Activated T-cell treated with anti-CD3 and anti-CD28 coated beads for 48 hours (primary cell): ENCODE results near the gene FAM118A.
A peak's percentile ranks its signal among the peaks of the same experiment; 100 is the strongest.
"Not testable (repeated sequence)": the region's sequence is repeated elsewhere in the genome, so short reads cannot be mapped to it uniquely, and the experiment has no call there.

Experiments used
- DNase-seq: peaks from one replicate; pipeline ENCODE4 v3.0.0-alpha.2; 2020; ENCODE audit warnings: low read depth

The FAM118A gene

DNA sequence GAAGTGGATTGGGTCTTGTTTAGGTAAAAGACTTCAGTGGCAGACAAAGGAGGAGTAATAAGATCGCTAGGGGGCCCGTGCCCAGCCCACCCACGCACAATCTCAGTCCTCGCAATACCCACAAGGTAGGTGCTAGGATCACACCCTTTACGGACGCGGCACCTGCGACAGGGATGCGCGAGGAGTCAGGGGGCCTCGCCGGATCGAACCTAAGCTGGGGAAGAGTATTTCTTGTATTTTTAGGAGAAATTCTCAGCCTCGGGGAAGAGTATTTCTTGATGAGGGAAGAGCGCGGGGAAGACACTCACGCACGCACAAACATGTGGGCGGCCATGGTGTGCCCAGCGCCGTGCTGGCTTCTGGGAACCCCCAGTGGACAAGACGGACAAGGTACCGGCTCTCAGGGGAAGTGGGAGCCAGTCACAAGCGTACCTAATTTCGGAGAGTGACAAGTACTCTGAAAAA lies 745 bp upstream of the FAM118A start:
- DNase-seq, result no peak

DNA sequence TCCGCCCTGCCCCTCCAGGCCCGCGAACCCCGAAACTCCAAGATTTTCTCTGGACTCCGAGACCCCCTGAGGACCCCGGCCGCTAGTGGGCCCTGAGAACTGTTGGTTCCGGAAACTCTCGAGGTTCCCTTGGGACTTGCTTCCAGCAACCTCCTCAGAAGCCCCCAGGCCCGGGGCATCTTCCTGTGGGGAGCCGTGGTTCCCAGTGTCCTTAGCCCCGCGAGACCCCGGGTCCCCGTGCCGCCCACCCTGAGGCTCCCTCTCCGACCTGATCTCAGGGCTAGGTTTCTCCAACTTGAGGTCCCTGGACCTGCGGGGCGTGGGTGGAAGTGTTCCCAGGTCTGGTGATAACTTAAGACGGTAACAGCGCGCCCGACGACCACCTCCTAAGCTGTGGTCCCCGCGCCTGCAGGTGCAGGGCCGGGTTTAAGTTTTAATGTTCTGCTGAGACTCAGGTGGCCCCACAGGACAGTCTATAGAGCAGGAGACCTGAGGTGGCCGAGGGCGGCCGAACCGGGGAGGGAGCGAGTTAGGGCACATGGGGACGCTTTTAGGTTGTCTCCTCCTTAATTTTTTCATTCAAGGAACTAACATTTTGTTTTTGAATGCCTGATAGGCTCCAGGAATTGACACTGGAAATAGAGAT lies 720 bp downstream of the FAM118A start:
- DNase-seq, result no peak

DNA sequence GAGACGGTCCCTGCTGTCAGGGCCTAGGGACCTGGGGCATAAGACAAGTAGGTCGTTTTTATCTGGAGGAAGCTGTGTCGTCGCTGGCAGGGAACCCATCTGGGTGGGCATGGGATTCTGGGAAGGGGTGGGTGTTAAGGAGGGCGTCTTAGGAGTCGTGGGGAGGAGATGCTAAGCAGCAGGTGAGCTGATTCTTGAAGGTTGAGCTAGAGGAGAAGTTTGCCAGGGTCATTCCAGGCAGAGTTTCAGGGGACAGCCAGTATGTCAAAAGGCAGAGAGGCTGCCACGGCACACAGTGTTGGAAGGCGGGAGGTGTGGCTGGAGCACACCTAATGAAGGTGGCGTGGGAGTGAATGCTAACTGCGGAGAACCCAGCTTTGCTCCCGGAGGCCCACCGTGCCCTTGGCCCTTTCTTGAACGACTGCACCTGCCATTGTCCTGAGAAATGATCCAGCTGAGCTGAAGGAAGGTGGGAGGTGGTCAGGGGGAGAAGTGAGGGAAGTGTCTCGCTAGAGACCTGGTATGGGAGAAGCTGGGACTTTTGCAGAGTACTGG lies 1.3 kb downstream of the FAM118A start:
- no peak for DNase-seq

DNA sequence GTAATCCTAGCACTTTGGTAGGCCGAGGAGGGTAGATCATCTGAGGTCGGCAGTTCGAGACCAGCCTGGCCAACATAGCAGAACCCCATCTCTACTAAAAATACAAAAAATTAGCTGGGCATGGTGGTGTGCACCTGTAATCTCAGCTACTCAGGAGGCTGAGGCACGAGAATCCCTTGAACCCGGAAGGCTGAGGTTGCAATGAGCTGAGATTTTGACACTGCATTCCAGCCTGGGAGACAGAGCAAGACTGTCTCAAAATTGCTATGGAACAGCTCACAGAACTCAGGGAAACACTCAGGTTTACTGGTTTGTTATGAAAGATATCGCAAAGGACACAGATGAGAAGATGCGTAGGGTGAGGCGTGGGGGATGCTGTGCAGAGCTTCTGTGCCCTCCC lies 2.7 kb downstream of the FAM118A start:
- DNase-seq, result no peak

DNA sequence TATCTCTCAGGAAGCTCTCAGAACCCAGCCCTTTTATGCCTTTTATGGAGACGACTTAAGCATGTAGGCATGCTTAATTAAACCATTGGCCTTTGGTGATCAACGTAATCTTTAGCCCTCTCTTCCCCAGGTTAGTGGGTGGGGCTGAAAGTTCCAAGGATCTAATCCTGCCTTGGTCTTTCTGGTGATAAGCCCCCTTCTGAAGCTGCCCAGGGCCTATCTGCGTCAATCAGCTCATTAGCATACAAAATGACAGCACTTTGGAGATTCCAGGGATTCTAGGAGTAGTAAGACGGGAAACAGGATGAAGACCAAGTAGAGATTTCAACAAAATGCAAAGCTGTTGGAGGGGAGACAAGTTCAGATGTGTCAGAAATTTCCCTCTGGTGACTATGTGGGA lies 3.1 kb downstream of the FAM118A start:
- no peak for DNase-seq

DNA sequence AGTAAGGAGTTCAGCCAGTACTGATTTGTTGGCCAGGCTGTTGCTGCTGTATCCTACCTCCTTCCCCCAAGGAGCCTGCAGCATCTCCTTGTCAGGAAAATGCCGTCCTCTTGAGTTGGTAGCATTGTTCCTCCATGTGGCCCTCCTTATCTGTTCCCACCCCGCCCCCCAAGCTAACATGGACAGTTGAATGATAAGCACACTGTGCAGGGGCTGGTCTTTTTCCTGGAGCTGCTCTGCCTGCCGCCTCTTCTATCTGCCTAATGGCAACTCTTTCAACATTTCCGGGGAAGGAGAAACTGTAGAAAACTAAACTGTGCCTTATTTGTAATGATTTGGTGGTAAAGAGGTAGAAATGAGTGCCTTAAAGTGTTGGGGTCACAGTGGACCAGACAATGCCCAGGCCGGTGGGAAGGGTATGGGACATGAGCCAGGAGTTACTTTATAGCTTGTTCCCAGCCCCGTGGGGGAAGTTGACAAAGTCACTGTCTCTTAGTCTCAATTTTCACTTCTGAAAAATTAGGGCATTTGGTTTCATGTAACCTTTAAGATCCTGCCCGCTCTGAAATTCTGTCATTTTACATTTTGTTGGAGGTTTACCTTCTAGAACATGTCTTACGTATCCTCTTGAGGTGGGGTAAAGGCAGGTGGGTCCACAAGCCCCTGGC lies 4.5 kb downstream of the FAM118A start:
- DNase-seq, result no peak

DNA sequence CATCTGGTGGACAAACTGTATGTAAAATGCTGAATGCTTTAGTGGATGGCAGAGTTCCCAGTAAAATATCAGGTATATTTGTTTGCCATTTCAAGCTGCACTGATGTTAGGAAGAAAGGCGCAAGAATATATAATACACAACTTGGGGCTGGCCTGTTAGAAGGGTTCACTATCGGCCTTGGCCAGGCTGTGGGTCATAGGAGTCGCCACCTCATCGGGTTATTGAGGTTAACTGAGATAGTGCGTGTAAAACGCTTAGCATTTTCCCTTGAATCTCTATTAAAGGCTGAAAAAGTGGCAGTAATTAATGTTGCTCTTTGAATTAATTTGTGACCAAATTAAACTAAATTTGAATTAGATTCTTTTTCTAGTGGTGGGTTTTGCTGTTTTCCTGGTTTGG lies 5.1 kb downstream of the FAM118A start:
- no peak for DNase-seq

DNA sequence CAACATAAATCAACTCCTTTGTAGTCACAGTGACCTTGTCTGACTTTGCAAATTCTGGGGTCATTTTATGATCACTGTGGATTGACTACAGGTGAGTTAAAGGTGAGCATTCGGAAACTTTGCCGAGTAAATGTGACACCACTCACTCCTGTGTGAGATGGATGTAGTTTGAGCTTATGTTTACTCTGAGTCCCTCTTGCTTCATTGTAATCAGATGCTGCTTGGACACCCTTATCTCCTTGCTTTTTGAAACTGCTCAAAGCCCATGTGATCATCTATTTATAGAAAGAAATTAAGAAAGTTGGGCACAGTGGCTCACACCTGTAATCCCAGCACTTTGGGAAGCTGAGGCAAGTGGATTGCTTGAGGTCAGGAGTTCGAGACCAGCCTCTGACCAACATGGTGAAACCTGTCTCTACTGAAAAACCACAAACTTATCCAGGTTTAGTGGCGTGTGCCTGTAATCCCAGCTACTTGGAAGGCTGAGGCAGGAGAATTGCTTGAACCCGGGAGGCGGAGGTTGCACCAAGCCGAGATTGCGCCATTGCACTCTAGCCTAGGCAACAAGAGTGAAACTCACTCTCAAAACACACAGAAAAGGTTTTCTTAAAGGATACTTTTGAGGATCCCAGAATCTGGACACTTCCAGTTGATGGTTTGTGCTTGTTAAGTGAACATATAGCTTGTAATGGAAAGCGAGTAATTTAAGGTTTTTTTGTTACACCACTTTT lies 7.2 kb downstream of the FAM118A start:
- no peak for DNase-seq

DNA sequence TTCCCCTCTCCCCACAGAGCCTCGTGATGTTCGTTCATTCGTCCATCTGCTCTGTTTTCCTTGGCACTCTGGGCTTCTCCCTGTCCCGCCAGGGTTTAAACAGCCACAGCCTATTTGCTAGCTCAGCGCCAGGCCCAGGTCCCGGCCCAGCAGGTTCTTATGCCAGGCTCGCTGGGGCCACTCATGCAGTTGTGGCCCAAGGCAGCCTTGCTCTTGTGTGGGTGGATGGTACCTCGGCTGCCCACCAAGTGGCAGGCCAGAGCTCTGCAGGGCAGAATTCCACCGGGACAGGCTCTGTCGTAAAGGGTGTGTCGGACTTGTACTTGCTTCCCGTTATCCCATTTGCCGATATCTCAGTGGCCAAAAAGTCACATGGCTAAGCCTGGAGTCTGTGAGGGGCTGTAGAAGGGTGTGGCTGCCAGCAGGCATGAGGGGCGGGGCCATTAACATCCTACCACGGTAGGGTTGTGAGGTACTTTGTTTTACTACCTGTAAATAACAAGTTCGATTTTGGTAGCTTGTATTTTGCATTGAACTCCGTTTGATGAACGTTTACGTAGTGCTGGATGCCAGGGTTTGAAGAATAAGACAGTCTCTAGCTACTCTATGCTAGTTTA lies 7.9 kb downstream of the FAM118A start:
- no peak for DNase-seq

DNA sequence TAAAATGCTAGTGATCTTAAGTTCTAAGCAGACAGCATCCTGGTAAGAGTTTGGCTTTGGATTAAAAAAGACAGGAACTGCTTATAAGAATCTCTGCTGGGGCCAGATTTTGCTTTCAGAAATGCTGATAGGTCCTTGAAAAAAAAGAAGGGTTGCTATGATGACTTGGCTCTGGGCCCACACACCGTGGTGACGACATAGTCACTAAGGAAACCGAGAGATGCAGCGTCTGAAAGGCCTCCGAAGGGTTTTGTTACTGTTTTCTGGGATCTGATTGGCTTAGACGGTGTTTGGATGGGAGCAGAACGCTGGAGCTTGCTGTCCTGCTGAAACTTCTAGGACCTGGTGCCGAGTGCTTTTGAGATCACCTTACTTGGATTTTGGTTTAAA lies 8.4 kb downstream of the FAM118A start:
- peak; percentile 73 for DNase-seq

DNA sequence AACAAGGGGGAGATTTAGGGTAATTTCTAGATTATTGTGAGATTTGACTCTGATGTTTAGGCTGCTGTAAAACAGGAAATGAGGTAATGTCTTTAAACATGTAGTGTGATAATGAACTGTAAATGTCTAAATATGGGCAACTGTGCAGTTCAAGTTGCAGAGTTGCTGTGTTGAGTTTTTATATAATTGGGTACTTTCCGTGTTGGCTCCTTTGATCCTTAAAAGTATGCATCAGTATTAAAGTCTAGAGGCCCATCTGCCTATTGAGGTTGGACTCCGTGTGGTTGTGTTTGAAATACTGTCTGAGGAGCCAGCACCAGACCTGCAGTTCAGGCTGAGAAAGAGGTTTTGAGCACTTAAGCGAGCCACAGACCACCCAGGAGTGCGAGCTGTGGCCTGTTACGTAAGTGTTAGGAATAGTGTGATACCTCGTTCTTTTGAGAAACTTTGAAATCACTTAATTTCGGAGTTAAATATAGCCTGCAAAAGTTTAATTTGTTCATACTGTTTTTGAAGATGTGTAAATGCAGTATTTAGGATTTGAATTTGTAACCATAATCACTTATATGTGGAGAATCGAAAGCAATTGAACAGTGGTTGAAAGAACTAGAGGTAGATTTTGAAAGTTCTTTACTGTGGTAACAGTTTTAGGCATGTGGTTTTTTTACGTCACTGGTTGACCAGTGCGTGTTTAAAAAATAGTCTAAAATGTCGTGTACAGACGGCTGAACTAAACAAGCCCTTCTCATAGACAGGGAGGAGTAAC lies 9.0 kb downstream of the FAM118A start:
- no peak for DNase-seq

DNA sequence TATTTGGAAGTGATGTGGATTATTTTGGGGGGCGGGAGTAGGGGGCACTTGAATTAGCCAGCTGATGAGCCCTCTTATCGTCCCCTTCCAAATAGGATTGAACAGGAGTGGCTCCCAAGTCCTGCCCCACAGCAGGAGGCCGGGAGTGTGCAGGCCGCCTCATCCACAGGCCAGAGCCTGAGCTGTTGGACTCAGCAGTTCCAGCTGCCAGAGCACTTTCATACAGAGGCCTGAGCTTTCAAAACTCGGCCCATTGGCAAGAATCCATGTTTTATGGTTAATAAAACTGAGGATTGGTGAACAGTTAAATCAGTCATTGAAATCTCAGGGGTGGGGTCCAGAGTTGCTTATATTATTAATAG lies 9.6 kb downstream of the FAM118A start:
- no peak for DNase-seq

DNA sequence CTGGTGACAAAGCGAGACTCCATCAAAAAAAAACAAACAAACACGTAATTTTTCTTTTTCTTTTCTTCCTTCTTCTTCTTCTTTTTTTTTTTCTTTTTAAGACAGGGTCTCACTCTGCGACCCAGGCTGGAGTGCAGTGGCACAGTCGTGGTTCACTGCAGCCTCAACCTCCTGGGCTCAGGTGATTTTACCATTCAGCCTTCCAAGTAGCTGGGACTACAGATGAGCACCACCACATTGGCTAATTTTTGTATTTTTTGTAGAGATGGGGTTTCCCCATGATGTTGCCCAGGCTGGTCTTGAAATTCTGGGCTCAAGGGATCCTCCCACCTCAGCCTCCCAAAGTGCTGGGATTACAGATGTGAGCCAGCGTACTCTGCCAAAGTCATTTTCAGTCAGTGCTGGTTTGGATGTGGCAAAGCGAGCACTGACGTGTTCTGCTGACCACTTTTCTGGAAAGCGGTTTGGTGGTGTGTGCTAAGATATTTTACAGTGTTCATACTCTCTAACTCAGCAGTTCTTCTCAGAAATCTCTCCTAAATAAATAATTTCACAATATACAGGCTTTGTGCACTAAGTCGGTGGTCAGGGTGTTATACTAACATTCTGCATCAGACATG lies 10.7 kb downstream of the FAM118A start:
- DNase-seq, result no peak

DNA sequence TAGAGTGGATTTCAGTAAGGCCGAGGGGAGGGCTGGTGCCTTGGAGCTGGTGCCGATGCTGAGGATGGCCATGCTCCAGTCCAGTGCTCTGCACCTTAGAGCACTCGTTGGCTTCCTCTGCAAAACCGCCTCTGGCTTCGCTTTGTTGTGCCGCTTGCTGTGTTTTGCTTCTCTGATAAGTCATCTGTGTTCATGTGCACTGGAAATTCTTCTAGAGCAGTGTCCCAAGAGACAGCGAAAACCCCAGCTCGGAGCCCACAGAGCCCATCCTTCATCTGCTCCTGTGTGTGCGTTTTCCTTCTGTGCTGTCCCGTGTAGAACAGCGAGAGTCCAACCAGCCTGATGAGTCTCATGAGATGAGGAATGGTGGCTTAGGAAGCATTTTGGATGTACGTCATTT lies 12.1 kb downstream of the FAM118A start:
- DNase-seq, result no peak

DNA sequence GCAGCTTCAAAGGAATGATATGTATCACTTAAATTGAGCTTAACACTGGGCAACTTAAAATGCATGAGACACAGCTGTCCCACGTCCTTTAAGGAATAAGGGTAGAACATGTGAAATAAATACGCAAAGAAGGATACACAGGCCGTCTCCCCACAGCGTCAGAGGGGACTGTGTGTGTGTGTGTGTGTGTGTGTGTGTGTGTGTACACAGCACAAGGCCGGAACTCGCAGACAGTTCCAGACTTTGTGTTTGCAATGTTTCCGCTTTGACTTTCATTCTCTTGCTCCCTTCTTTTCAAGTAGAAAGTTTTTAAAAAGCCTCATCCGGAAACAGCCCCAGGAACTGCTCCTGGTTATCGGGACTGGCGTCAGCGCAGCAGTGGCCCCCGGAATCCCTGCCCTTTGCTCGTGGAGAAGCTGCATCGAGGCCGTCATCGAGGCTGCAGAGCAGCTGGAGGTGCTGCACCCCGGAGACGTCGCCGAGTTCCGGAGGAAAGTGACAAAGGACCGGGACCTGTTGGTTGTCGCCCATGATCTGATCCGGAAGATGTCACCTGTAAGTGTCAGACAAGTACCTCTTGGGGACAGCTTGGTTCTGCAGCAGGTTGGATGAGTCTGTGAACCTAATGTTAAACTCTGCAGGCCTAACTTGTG lies 13.3 kb downstream of the FAM118A start:
- no peak for DNase-seq

DNA sequence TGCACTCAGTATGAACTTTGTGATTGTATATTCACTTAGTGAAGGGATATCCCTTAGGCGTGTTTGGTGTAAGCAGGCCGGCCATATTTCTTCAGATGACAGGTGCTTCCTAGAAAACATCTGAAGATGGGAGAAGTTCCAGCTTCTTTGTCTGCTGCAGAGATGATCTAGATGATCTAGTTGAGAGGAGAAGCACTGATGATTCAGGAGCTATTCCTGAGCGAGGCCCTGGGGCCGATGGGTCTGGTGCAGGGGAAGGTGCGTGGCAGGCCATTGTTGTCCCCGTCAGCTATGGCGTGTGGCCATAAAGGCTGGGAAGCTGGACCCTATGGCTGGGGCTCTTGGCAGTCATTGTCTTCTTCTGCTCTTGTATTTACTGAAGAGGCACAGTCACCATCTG lies 14.0 kb downstream of the FAM118A start:
- DNase-seq, result no peak

DNA sequence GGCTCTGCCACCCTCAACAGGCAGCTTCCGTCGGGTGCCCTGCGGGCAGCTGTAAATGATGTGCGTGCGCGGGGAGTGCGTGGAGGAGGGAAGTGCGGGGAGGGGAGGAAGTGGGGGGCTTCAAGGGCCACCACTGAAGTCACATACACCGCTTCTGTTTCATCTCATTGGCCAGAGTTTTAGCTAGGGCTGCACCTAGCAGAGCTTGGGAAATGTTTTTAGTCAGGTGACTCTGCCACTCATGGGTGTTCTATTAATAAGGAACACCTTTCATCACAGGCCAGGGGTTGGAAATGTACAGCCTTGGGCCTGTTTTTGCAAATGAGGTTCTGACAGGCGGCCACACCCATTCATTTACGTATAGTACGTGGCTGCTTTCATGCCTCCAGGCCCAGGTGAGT lies 14.6 kb downstream of the FAM118A start:
- no peak for DNase-seq

DNA sequence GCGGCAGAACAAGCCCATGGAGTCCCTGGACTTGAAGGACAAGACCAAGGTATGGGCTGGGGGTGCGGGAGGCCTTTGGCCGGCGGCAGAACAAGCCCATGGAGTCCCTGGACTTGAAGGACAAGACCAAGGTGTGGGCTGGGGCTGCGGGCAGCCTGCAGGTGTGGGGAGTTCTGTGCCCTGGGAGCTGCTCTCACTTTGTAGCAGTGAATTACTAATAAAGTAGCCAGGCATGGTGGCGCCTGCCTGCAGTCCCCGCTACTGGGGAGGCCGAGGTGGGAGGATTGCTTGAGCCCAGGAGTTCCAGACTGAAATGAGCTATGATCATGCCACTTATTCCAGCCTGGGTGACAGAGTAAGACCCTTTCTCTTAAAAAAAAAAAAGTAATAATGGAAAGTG lies 18.5 kb downstream of the FAM118A start:
- DNase-seq, result not testable (repeated sequence)

DNA sequence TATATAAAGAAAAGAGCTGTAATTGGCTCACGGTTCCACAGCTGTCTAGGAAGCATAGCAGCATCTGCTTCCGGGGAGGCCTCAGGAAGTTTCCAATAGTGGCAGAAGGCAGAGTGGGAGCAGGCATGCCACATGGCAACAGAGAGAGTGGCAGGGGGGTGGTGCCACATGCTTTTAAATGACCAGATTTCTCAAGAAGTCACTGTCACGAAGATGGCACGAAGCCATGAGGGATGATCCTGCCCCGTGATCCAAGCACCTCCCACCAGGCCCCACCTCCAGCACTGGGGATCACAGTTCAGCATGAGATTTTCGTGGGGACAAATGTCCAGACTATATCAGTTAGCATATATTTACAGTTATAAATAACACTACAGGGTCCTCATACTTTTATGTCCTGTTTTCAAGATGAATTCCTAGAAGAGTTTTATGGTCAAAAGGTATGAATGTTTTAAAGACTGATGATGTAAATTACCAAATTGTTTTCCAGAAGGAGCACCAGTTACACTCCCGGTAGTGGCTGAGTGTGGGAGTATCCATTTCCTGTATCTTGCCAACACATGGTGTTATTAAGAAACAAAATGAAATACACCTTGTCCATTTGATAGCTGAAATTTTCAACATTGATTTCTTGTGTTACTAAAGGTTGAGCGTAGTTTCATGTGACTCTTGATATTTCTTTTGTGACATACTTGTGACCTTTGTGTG lies 19.2 kb downstream of the FAM118A start:
- DNase-seq, result no peak

DNA sequence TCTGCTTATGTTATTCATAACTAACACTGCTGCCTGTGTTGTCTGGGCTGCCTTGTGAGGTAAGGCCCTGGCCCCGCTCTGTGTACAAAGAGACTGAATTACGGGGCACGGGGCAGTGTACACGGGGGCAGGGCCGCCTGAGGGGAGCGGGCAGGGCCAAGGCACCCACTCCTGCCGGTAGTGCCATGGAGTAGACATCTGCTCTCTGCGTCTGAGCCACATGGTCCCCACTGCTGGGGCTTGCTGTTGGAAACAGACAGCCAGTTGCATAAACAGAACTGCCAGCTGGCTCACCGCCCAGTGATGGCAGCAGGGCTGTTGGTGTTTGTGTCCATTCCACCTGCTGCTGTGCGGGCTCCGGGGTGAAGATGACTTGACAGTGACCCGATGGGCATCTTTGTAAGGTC lies 19.8 kb downstream of the FAM118A start:
- DNase-seq, result no peak
